Natural killer cell (primary cell): ENCODE measurements around the gene UMAD1. TPM values are rescaled to one million over a fixed set of nuclear protein-coding genes. Genes with fewer than 3 reads are reported as not detected.
"Not testable (repeated sequence)": the region's sequence is repeated elsewhere in the genome, so short reads cannot be mapped to it uniquely, and the experiment has no call there.

Experiments
- ATAC-seq, 3 donors: fragments of 150-1000 bp in 2 of 3; fragments of 200-7000 bp in 1 of 3; cut with Tn5 transposase; 1 replicate in 1 of 3; 2 replicates in 2 of 3; pipeline ENCODE4 v1.10.0; 2021; ENCODE audit warnings: mild to moderate bottlenecking in 2 of 3, moderate library complexity in 2 of 3
- DNase-seq, 2 donors: peaks; one replicate each; pipeline versions ENCODE4 v3.0.0 to v3.0.0-alpha.2; 2013 to 2021; ENCODE audit warnings: mixed read lengths in 1 of 2
- H3K27ac ChIP-seq: one replicate; pipeline ENCODE4 v1.5.1; 2013; ENCODE audit warnings: mild to moderate bottlenecking, low read length
- H3K27me3 ChIP-seq: one replicate; pipeline ENCODE4 v1.6.1; 2013; ENCODE audit warnings: low read length; ENCODE audit not compliant: control insufficient read depth, insufficient read depth
- H3K36me3 ChIP-seq: one replicate; pipeline ENCODE4 v1.6.1; 2013; ENCODE audit warnings: low read length; ENCODE audit not compliant: control insufficient read depth, insufficient read depth
- H3K4me1 ChIP-seq: one replicate; pipeline ENCODE4 v1.6.1; 2013; ENCODE audit warnings: low read length; ENCODE audit not compliant: control insufficient read depth, insufficient read depth
- H3K4me3 ChIP-seq: one replicate; pipeline ENCODE4 v1.5.1; 2013; ENCODE audit warnings: low read length
- H3K9me3 ChIP-seq: one replicate; pipeline ENCODE4 v1.6.1; 2013; ENCODE audit warnings: low read length; ENCODE audit not compliant: control insufficient read depth, insufficient read depth
- H3K27ac Mint-ChIP-seq, 2 donors: one replicate each; pipeline ENCODE4 v1.8.0; 2022; ENCODE audit warnings: mild to moderate bottlenecking in 2 of 2, mixed read lengths in 2 of 2, moderate library complexity in 1 of 2
- H3K27me3 Mint-ChIP-seq, 2 donors: one replicate each; pipeline ENCODE4 v1.8.0; 2022; ENCODE audit warnings: low read depth in 2 of 2, mixed read lengths in 2 of 2
- H3K36me3 Mint-ChIP-seq: one replicate; pipeline ENCODE4 v1.8.0; 2022; ENCODE audit warnings: mixed read lengths
- H3K4me1 Mint-ChIP-seq, 2 donors: one replicate each; pipeline ENCODE4 v1.8.0; 2022; ENCODE audit warnings: mixed read lengths in 2 of 2
- H3K4me3 Mint-ChIP-seq: one replicate; pipeline ENCODE4 v1.8.0; 2022; ENCODE audit warnings: mild to moderate bottlenecking, moderate library complexity, mixed read lengths
- H3K9me3 Mint-ChIP-seq, 2 donors: one replicate each; pipeline ENCODE4 v1.8.0; 2022; ENCODE audit warnings: mixed read lengths in 2 of 2
- WGBS: methylation state at CpG from one replicate; pipeline ENCODE4 v1.1.7; 2013; ENCODE audit warnings: missing lambda C conversion rate; ENCODE audit not compliant: insufficient coverage; 5-methylcytosine and 5-hydroxymethylcytosine counted together
- intact Hi-C: fragments of 100-400 bp; cut with micrococcal nuclease; formaldehyde crosslinking; loops from one replicate; pipeline ENCODE4 v1.14.2; 2022
- total RNA-seq, 4 donors: library from RNA; stranded (reverse); fragments of 120-200 nt in 1 of 4; gene quantifications; one replicate each; pipeline versions ENCODE4 v1.2.3 to v1.2.4, GENCODE V29; 2013 to 2022
- TF ChIP-seq, protein P1 (sequence below): fragments of 200-600 bp; IDR thresholded peaks from one replicate; pipeline ENCODE4 v1.8.0; 2022; ENCODE audit warnings: antibody characterized with exemption

Gene UMAD1
- total RNA-seq, 3 donors from 2014 or later (not counting 1 experiment from before 2014, with no cell fraction given): 12.3 to 16.5 (median 14.6) TPM

- Histone ChIP-seq H3K9me3 (peaks cover 3% of the 10 kb centered on the region), H3K4me1 (no peaks in the 10 kb centered on the region), H3K27me3 (no peaks in the 10 kb centered on the region), H3K4me3 (no peak overlapping the region), H3K27ac (no peak overlapping the region), H3K36me3 (no peaks in the 10 kb centered on the region)
- ATAC-seq (no peak), DNase-seq (no peak)
- Mint-ChIP-seq H3K4me3 (no peak overlapping the region), H3K36me3 (no peaks in the 10 kb centered on the region), H3K9me3 (no peaks in the 10 kb centered on the region), H3K27me3 (no peaks in the 10 kb centered on the region), H3K27ac (no peak overlapping the region), H3K4me1 (peaks cover 8 to 25% of the 10 kb centered on the region in 2 donors)
- WGBS: 100% methylated on average over 1 of the region's 2 CpGs
- intact Hi-C loops: no loop called here
- TF ChIP-seq, protein P1, sequence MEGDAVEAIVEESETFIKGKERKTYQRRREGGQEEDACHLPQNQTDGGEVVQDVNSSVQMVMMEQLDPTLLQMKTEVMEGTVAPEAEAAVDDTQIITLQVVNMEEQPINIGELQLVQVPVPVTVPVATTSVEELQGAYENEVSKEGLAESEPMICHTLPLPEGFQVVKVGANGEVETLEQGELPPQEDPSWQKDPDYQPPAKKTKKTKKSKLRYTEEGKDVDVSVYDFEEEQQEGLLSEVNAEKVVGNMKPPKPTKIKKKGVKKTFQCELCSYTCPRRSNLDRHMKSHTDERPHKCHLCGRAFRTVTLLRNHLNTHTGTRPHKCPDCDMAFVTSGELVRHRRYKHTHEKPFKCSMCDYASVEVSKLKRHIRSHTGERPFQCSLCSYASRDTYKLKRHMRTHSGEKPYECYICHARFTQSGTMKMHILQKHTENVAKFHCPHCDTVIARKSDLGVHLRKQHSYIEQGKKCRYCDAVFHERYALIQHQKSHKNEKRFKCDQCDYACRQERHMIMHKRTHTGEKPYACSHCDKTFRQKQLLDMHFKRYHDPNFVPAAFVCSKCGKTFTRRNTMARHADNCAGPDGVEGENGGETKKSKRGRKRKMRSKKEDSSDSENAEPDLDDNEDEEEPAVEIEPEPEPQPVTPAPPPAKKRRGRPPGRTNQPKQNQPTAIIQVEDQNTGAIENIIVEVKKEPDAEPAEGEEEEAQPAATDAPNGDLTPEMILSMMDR: no peak
Observed at GRCh38 chr7:7673240-7673550, 32.6 kb downstream of the UMAD1 start.

- peak overlapping the region in 1 of 2 donors; percentile 60 for H3K27ac Mint-ChIP-seq
- TF ChIP-seq, protein P1: no peak
- no peaks in the 10 kb centered on the region for H3K9me3 Mint-ChIP-seq
- H3K4me3 Mint-ChIP-seq: no peak overlapping the region
- Histone ChIP-seq H3K4me1 (no peaks in the 10 kb centered on the region), H3K27ac (no peak overlapping the region), H3K4me3 (no peak overlapping the region), H3K36me3 (no peaks in the 10 kb centered on the region), H3K9me3 (peaks cover 3% of the 10 kb centered on the region), H3K27me3 (no peaks in the 10 kb centered on the region)
- peaks cover 19 to 25% of the 10 kb centered on the region in 2 donors for H3K4me1 Mint-ChIP-seq
- no peak for DNase-seq
- 81% methylated on average over 6 of the region's 6 CpGs for WGBS
- no peaks in the 10 kb centered on the region for H3K36me3 Mint-ChIP-seq
- intact Hi-C loops: no loop called here
- no peak for ATAC-seq
- no peaks in the 10 kb centered on the region for H3K27me3 Mint-ChIP-seq
Observed at GRCh38 chr7:7675686-7676085, 35.1 kb downstream of the UMAD1 start.

DNA sequence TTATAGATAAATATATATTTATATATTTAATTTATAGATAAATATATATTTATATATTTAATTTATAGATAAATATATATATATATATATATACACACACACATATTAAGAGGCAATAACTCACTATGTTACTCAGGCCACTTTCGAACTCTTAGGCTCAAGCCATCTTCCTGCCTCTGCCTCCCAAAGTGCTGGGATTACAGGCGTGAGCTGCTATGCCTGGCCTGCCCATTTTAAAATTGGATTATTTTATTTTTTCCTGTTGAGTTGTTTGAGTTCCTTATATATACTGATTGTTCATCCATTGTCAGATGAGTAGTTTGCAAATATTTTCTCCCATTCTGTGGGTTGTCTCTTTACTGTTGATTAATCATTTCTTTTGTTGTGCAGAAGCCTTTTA lies 39.1 kb downstream of the UMAD1 start:
- H3K4me3 Mint-ChIP-seq, H3K9me3 Mint-ChIP-seq, H3K9me3 ChIP-seq, H3K27me3 ChIP-seq, H3K4me3 ChIP-seq, H3K27ac ChIP-seq, DNase-seq, H3K4me1 ChIP-seq, ATAC-seq, H3K36me3 Mint-ChIP-seq, H3K27me3 Mint-ChIP-seq, H3K36me3 ChIP-seq: not testable (repeated sequence)
- 88% methylated on average over 1 of the region's 2 CpGs for WGBS
- peak overlapping the region; percentile 5 to 29 for H3K27ac Mint-ChIP-seq
- peaks cover 25 to 29% of the 10 kb centered on the region in 2 donors for H3K4me1 Mint-ChIP-seq
- intact Hi-C loops: loop anchor here (10.0 kb wide), 1 partner anchor 445 kb away; no protein-coding TSS in a partner anchor

DNA sequence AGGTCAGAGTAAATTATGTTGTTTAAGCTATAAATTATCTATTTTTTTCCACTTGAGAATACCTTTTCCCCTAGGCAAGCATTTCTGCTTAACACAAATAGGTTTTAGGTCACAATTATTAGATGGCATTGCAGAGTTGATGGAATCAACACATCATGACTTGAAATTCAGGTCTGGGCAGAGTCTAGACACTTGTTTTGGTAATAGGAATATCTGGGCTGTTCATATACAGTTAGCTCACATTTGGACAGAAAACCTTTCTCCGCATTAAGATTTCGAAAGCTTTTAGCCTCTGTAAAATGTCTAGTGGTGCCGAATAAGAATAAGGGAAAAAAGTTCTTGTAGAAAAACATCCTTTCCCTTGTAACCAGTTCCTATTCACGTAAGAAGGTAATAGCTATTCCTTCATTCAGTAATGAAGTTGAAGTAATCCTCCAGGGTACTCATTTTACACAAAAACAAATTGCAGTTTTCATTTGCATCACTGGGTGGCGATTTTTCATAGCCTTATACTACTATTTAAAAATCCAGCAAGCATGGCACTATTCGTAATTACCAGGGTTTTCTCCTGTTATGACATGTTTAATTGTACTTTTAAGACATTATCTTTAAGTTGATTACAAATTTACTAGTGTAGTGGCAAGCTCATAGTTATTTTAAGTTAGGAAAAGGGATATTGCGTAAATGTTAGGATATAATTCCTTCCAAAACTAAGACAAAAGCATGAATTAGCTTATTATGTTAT lies 40.8 kb downstream of the UMAD1 start:
- no peak overlapping the region for H3K4me3 Mint-ChIP-seq
- peak; percentile 66 to 87 (median 77) for ATAC-seq

More for the DNA sequence above, 40.8 kb downstream of the UMAD1 start:
- TF ChIP-seq, protein P1: peak; percentile 77
- Histone ChIP-seq H3K27me3 (no peaks in the 10 kb centered on the region), H3K4me3 (no peak overlapping the region), H3K36me3 (no peaks in the 10 kb centered on the region), H3K9me3 (peaks cover 3% of the 10 kb centered on the region), H3K4me1 (no peaks in the 10 kb centered on the region), H3K27ac (peak overlapping the region; percentile 42)
- Mint-ChIP-seq H3K27ac (peak overlapping the region; percentile 59 to 62), H3K36me3 (no peaks in the 10 kb centered on the region), H3K4me1 (peaks cover 25 to 29% of the 10 kb centered on the region in 2 donors), H3K9me3 (no peaks in the 10 kb centered on the region), H3K27me3 (no peaks in the 10 kb centered on the region)
- intact Hi-C loops: loop anchor here (1.0 to 10.0 kb wide), 5 partner anchors 80 to 536 kb away; no protein-coding TSS in a partner anchor
- 50% methylated on average over 2 of the region's 7 CpGs for WGBS
- DNase-seq: peak in 1 of 2 donors; percentile 79
